ENCODE data around the gene ZNF160.

DNA sequence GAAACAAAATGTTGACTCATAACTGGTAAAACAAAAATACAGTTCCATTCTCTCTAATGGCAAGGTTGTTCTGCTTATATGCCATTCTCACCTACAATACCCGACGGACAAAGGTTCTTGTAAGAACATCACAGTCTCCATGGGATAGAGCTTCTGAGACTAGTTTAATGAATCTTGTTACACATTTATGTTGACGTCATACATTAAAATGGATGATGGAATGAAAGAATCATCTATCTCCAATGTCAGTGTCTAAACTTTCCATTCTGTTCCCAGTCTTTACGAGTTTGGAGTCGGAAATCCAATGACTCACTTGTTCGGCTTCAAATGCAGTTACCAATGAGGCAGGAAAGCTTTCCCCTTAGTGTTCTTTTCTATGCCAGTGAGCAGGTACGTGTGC lies 17.7 kb downstream of the ZNF160 start:
- TF ChIP-seq, protein P1, sequence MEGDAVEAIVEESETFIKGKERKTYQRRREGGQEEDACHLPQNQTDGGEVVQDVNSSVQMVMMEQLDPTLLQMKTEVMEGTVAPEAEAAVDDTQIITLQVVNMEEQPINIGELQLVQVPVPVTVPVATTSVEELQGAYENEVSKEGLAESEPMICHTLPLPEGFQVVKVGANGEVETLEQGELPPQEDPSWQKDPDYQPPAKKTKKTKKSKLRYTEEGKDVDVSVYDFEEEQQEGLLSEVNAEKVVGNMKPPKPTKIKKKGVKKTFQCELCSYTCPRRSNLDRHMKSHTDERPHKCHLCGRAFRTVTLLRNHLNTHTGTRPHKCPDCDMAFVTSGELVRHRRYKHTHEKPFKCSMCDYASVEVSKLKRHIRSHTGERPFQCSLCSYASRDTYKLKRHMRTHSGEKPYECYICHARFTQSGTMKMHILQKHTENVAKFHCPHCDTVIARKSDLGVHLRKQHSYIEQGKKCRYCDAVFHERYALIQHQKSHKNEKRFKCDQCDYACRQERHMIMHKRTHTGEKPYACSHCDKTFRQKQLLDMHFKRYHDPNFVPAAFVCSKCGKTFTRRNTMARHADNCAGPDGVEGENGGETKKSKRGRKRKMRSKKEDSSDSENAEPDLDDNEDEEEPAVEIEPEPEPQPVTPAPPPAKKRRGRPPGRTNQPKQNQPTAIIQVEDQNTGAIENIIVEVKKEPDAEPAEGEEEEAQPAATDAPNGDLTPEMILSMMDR (IDR thresholded peaks at IDR 0.05; ENCODE audit: low read depth, low read length, poor library complexity, severe bottlenecking) = no peak
- TF ChIP-seq EZH2phosphoT487 (IDR thresholded peaks at IDR 0.05; ENCODE audit: borderline replicate concordance, low read length) = no peak

Data from DOHH2 (cell line).